Pancreas (tissue), 10 donors: ENCODE results near the gene DLEU7. TPM values are rescaled to one million over a fixed set of nuclear protein-coding genes. Genes with fewer than 3 reads are reported as not detected.

Source experiments
- ATAC-seq, 4 donors: fragments of 200-7000 bp; cut with Tn5 transposase; one replicate each; pipeline versions ENCODE4 v1.8.0 to v1.9.1; 2020; ENCODE audit warnings: mild to moderate bottlenecking in 4 of 4, moderate library complexity in 4 of 4
- DNase-seq, 6 donors: peaks; one replicate each; pipeline ENCODE4 v3.0.0-alpha.2; 2020
- FAIRE-seq: peaks from 2 replicates; lab custom pipeline; 2012; peaks lifted over from hg19 to GRCh38; lab: Jason Lieb, UNC
- H3K27ac ChIP-seq, 4 donors: fragments of 200-600 bp; sonication (generic); 1 replicate in 3 of 4; 2 replicates in 1 of 4; pipeline versions ENCODE4 v1.5.0 to v1.8.0; 2020
- H3K27me3 ChIP-seq, 4 donors: fragments of 200-600 bp; one replicate each; pipeline ENCODE4 v1.8.0; 2021
- H3K36me3 ChIP-seq, 3 donors: fragments of 200-600 bp; sonication (generic) in 1 of 3; one replicate each; pipeline versions ENCODE4 v1.5.0 to v1.8.0; 2020 to 2021
- H3K4me1 ChIP-seq, 3 donors: fragments of 200-600 bp; one replicate each; pipeline ENCODE4 v1.8.0; 2021
- H3K4me3 ChIP-seq, 4 donors: fragments of 200-600 bp; sonication (generic) in 2 of 4; one replicate each; pipeline versions ENCODE4 v1.5.0 to v1.8.0; 2020 to 2021
- H3K9me3 ChIP-seq, 4 donors: fragments of 200-600 bp; one replicate each; pipeline ENCODE4 v1.8.0; 2021
- WGBS, 2 donors: extraction: QIAGEN DNeasy Blood & Tissue Kit; methylation state at CpG; one replicate each; pipeline ENCODE4 v1.1.7; 2013; 5-methylcytosine and 5-hydroxymethylcytosine counted together
- intact Hi-C, 3 donors: fragments of 100-400 bp; cut with DNase I; formaldehyde crosslinking; loops; one replicate each; pipeline versions ENCODE4 v1.11.1 to v1.14.2; 2022
- polyA plus RNA-seq, 2 donors: library from polyadenylated mRNA; stranded (reverse); fragments of 200-250 nt; gene quantifications; one replicate each; pipeline ENCODE4 v1.2.3, GENCODE V29; 2013
- total RNA-seq, 6 donors: library from RNA; stranded (reverse); fragmentation: NEBNext Ultra II Directional in 4 of 6; extraction: Animal tissue kit (Norgen Biotek cat#: 25700) in 4 of 6; gene quantifications; one replicate each; pipeline versions ENCODE4 v1.2.1 to v1.2.4, GENCODE V29; 2021 to 2023
- TF ChIP-seq, protein P1 (sequence below), 4 donors: fragments of 200-600 bp; sonication (generic) in 3 of 4; IDR thresholded peaks; one replicate each; pipeline versions ENCODE4 v1.5.0 to v1.8.0; 2021; ENCODE audit warnings: antibody characterized with exemption in 4 of 4
- donor health status: healthy with polysubstance abuse.
- donor health status: DM: no; HTN: no; CAD: no; lungs with moderate emphysema.
- donor health status: DM: no; HTN: no; CAD: no.
- donor health status: control.
- donor health status: control.
- donor health status: Bipolar disorder and iron deficiency.
- donor health status: DM: yes; HTN: yes; CAD: no.
- donor health status: DM: no; HTN: no; CAD: no.
- donor health status: DM: no; HTN: no; CAD: no.
- donor health status: DM: yes; HTN: yes; CAD: no.

The DLEU7 gene
- total and polyA plus RNA-seq, 8 donors, result 0.02 to 0.47 (median 0.08) TPM; not detected in 3

DNA sequence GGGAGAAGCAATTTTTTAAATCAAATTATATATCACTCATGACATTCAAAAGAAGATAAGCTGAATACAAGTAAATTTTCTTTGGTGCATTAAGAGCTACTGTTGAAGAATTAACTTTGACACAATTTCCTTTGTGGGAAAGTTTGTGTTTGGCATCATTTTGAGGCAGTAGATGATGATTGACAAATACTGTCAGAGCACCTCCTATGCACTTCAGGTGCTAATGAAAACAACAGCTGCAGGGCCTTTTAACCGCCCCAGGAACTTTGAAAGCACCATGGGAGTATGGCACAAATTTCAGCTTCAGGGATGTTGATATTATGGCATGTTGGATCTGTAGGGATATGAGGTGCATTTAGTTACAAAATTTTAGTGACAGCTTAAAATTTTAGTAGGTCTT, 21.0 kb upstream of the DLEU7 start:
- Histone ChIP-seq H3K36me3 (no peaks in the 10 kb centered on the region), H3K9me3 (no peaks in the 10 kb centered on the region), H3K4me1 (no peaks in the 10 kb centered on the region), H3K4me3 (no peak overlapping the region), H3K27ac (no peak overlapping the region), H3K27me3 (no peaks in the 10 kb centered on the region)
- TF ChIP-seq, protein P1, sequence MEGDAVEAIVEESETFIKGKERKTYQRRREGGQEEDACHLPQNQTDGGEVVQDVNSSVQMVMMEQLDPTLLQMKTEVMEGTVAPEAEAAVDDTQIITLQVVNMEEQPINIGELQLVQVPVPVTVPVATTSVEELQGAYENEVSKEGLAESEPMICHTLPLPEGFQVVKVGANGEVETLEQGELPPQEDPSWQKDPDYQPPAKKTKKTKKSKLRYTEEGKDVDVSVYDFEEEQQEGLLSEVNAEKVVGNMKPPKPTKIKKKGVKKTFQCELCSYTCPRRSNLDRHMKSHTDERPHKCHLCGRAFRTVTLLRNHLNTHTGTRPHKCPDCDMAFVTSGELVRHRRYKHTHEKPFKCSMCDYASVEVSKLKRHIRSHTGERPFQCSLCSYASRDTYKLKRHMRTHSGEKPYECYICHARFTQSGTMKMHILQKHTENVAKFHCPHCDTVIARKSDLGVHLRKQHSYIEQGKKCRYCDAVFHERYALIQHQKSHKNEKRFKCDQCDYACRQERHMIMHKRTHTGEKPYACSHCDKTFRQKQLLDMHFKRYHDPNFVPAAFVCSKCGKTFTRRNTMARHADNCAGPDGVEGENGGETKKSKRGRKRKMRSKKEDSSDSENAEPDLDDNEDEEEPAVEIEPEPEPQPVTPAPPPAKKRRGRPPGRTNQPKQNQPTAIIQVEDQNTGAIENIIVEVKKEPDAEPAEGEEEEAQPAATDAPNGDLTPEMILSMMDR (IDR thresholded peaks at IDR 0.05), result no peak
- FAIRE-seq (no peak), ATAC-seq (no peak), DNase-seq (no peak)
- WGBS, 2 donors, result 91 to 97% methylated on average over 1 of the region's 1 CpG
- intact Hi-C loops, result no loop called here

DNA sequence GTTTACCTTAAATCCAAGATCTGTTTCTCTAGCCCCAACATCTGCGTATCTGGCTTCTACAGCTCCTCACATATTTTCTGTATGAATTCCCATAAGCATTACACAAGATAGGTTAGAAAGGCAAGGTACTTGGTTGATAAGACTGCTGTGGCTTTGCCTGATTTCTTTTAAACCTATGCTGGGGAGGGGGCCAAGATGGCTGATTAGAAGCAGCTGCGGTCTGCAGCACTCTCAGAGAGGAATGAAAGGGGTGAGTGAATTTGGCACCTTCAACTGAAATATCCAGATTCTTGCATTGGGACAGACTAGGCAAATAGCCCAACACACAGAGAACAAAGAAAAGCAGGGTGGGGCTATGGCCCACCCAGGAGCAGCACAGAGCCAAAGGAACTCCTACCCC, 12.2 kb upstream of the DLEU7 start:
- no peaks in the 10 kb centered on the region for H3K9me3 ChIP-seq
- intact Hi-C loops, result no loop called here

GRCh38 chr13:50850445-50850844, 7.0 kb upstream of the DLEU7 start:
- TF ChIP-seq, protein P1 (IDR thresholded peaks at IDR 0.05), result no peak
- FAIRE-seq (no peak), ATAC-seq (no peak), DNase-seq (no peak)
- H3K27ac ChIP-seq, result no peak overlapping the region
- intact Hi-C loops, result no loop called here
- no peak overlapping the region for H3K4me3 ChIP-seq
- H3K27me3 ChIP-seq, result no peaks in the 10 kb centered on the region
- no peaks in the 10 kb centered on the region for H3K36me3 ChIP-seq
- H3K4me1 ChIP-seq, result no peaks in the 10 kb centered on the region
- 86% methylated on average over 2 of the region's 2 CpGs for WGBS, 2 donors
- no peaks in the 10 kb centered on the region for H3K9me3 ChIP-seq

More for the DNA sequence above, 12.2 kb upstream of the DLEU7 start:
- ATAC-seq, result no peak
- Histone ChIP-seq H3K36me3 (no peaks in the 10 kb centered on the region), H3K4me1 (no peaks in the 10 kb centered on the region), H3K27ac (no peak overlapping the region), H3K4me3 (no peak overlapping the region), H3K27me3 (no peaks in the 10 kb centered on the region)
- no peak for DNase-seq
- TF ChIP-seq, protein P1 (IDR thresholded peaks at IDR 0.05), result no peak
- 89 to 94% methylated on average over 2 of the region's 2 CpGs for WGBS, 2 donors
- no peak for FAIRE-seq

DNA sequence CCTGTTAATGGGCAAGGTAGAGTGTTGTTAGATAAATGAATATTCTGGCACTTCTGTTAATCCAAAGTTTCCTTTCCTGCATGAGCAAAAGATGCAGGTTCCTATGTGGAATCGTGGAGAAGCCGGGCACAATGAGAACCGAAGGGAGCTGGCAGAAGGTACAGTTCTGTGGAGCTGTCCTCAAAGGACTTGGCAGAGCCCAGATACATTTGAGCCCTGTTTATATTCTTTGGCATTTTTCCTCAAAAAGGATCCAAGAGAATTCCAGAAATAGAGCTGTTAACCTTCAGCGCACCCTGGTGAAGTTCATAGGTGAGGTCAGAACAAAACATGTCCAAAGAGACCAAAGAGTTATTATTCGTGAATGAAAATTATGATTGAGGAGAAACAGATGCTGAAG, 4.0 kb upstream of the DLEU7 start:
- no peak overlapping the region for H3K27ac ChIP-seq
- intact Hi-C loops, result no loop called here
- H3K36me3 ChIP-seq, result no peaks in the 10 kb centered on the region
- DNase-seq (no peak), FAIRE-seq (no peak), ATAC-seq (no peak)
- H3K9me3 ChIP-seq, result no peaks in the 10 kb centered on the region
- TF ChIP-seq, protein P1 (IDR thresholded peaks at IDR 0.05), result no peak
- no peak overlapping the region for H3K4me3 ChIP-seq
- H3K27me3 ChIP-seq, result peaks cover 0 to 5% (median 2%) of the 10 kb centered on the region in 4 donors
- no peaks in the 10 kb centered on the region for H3K4me1 ChIP-seq
- 76 to 89% methylated on average over 5 of the region's 5 CpGs for WGBS, 2 donors

DNA sequence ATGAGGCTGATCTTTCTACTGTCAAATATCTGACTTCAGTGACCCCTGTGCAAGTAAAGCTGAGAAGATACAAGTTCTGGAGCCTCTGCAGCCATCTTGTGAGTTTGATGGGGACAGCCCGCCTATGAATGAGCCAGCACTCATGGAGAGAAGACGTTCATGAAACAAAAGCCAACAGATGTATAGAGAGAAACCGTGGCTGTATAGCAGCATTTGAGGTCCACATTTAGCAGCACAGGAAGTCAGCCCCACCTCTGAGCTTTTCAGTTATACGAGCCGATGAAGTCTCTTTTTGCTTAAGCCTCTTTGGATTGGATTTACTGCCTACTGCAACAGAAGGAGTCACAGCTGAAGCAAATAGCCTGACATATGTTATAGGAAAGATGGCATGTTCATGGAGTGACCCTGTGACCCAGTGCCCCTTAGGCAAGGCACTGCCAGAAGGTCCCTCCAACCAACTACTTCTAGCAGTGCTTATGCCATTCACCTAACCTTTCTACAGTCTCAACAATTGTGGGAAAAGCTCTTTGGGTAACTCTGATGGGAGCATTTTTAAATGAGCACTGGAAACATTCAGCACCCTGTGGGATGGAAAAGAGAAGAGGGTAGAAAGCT, 3.5 kb upstream of the DLEU7 start:
- Histone ChIP-seq H3K9me3 (no peaks in the 10 kb centered on the region), H3K4me3 (no peak overlapping the region), H3K36me3 (no peaks in the 10 kb centered on the region), H3K4me1 (no peaks in the 10 kb centered on the region), H3K27ac (no peak overlapping the region), H3K27me3 (peaks cover 0 to 5% (median 2%) of the 10 kb centered on the region in 4 donors)
- FAIRE-seq (no peak), ATAC-seq (no peak), DNase-seq (no peak)
- TF ChIP-seq, protein P1 (IDR thresholded peaks at IDR 0.05), result no peak
- WGBS, 2 donors, result 65 to 71% methylated on average over 5 of the region's 5 CpGs
- intact Hi-C loops, result no loop called here
